T-cell (primary cell): ENCODE measurements around the gene KSR2. TPM values are rescaled to one million over a fixed set of nuclear protein-coding genes. Genes with fewer than 3 reads are reported as not detected.

Experiments
- ATAC-seq, 4 experiments: fragments of 200-7000 bp in 3 of 4; fragments of 150-1000 bp in 1 of 4; cut with Tn5 transposase; replicated peaks in 1 of 4; 1 replicate in 3 of 4; 2 replicates in 1 of 4; pipeline ENCODE4 v1.10.0; 2021; ENCODE audit warnings: moderate library complexity in 3 of 4, mild to moderate bottlenecking in 2 of 4, moderate number of reproducible peaks in 1 of 4
- CTCF ChIA-PET, 2 donors: fragments of 300-600 bp; sonication (Branson Sonifier 250); formaldehyde crosslinking; loops; one replicate each; lab custom pipeline; 2022; ENCODE audit warnings: antibody characterized with exemption in 2 of 2; lab: Charles Lee
- POLR2A ChIA-PET, 2 donors: fragments of 300-600 bp; sonication (Branson Sonifier 250); formaldehyde crosslinking; loops; one replicate each; lab custom pipeline; 2022; ENCODE audit warnings: antibody characterized with exemption in 2 of 2; lab: Charles Lee
- DNase-seq, 35 experiments: peaks; one replicate each; pipeline versions ENCODE4 v3.0.0 to v3.0.0-alpha.2; 2013 to 2023
- H3K27ac ChIP-seq: one replicate; pipeline ENCODE4 v1.5.1; 2013; ENCODE audit warnings: low read length
- H3K27me3 ChIP-seq, 2 experiments: replicated peaks in 1 of 2; 1 replicate in 1 of 2; 2 replicates in 1 of 2; pipeline versions ENCODE4 v1.6.1 to v1.7.0; 2013; ENCODE audit warnings: low read length in 1 of 2, mixed read lengths in 1 of 2; ENCODE audit not compliant: control insufficient read depth in 2 of 2, insufficient read depth in 2 of 2; ENCODE audit errors: extremely low read depth in 1 of 2
- H3K36me3 ChIP-seq, 2 donors: 1 replicate in 1 of 2; 2 replicates in 1 of 2; pipeline versions ENCODE4 v1.6.1 to v1.7.0; 2013; ENCODE audit warnings: low read length in 1 of 2; ENCODE audit not compliant: control insufficient read depth in 2 of 2, insufficient read depth in 1 of 2; ENCODE audit errors: extremely low read depth in 1 of 2
- H3K4me1 ChIP-seq, 2 experiments: 1 replicate in 1 of 2; 2 replicates in 1 of 2; pipeline versions ENCODE4 v1.6.1 to v1.7.0; 2013; ENCODE audit warnings: low read length in 2 of 2, mixed read lengths in 1 of 2; ENCODE audit not compliant: insufficient read depth in 2 of 2, control insufficient read depth in 1 of 2; ENCODE audit errors: extremely low read depth in 1 of 2
- H3K4me3 ChIP-seq, 2 donors: 1 replicate in 1 of 2; 2 replicates in 1 of 2; pipeline versions ENCODE4 v1.5.1 to v1.7.0; 2013; ENCODE audit warnings: mild to moderate bottlenecking in 2 of 2, low read length in 1 of 2, moderate library complexity in 1 of 2; ENCODE audit not compliant: control insufficient read depth in 1 of 2; ENCODE audit errors: extremely low read depth in 1 of 2
- H3K9me3 ChIP-seq: 2 replicates; pipeline ENCODE4 v1.7.0; 2013
- H3K27ac Mint-ChIP-seq, 2 donors: one replicate each; pipeline ENCODE4 v1.8.0; 2020 to 2021; ENCODE audit warnings: mild to moderate bottlenecking in 2 of 2, mixed read lengths in 2 of 2
- H3K27me3 Mint-ChIP-seq, 2 donors: one replicate each; pipeline ENCODE4 v1.8.0; 2021 to 2022; ENCODE audit warnings: mixed read lengths in 2 of 2
- H3K36me3 Mint-ChIP-seq: one replicate; pipeline ENCODE4 v1.8.0; 2021; ENCODE audit warnings: mixed read lengths
- H3K4me1 Mint-ChIP-seq, 3 donors: one replicate each; pipeline ENCODE4 v1.8.0; 2020 to 2022; ENCODE audit warnings: mixed read lengths in 3 of 3, mild to moderate bottlenecking in 1 of 3
- H3K4me3 Mint-ChIP-seq, 3 donors: one replicate each; pipeline ENCODE4 v1.8.0; 2020 to 2022; ENCODE audit warnings: mild to moderate bottlenecking in 3 of 3, mixed read lengths in 3 of 3, moderate library complexity in 3 of 3
- H3K9me3 Mint-ChIP-seq, 3 donors: one replicate each; pipeline ENCODE4 v1.8.0; 2020 to 2022; ENCODE audit warnings: mixed read lengths in 3 of 3
- WGBS: methylation state at CpG from one replicate; pipeline ENCODE4 v1.1.5; 2013; ENCODE audit warnings: missing lambda C conversion rate; ENCODE audit not compliant: insufficient coverage; 5-methylcytosine and 5-hydroxymethylcytosine counted together
- total RNA-seq, 35 experiments: library from RNA in 6 of 35; stranded (reverse) in 6 of 35; fragments of 120-200 nt in 1 of 35; gene quantifications; one replicate each; pipeline versions ENCODE4 v1.2.1 to v1.2.4 and lab custom pipeline; 2013 to 2026

The KSR2 gene
- total RNA-seq, 5 donors from 2014 or later (not counting 1 experiment from before 2014, with no cell fraction given): 0.03 to 0.10 (median 0.06) TPM

DNA sequence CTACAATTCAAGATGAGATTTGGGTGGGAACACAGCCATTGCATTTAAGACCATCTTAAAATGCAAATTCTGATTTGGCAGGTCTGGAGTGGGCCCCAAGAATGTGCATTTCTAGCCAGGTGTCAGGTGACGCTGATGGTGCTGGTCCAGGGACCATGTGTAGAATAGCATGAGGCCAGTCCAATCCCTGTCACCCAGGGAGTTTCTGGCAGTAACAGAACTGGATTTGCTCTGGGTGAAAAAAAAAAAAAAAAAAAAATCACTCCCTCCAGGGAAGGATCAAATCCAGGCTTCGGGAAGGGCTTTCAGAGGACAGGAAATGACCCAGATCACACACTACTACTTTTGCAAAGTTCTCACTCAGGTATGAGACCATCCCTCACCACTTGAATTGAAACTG, 394.1 kb downstream of the KSR2 start:
- Histone ChIP-seq H3K27me3 (peaks cover 0 to 3% of the 10 kb centered on the region in 2 experiments), H3K9me3 (no peaks in the 10 kb centered on the region), H3K4me1 (no peaks in the 10 kb centered on the region), H3K4me3 (no peak overlapping the region), H3K36me3 (no peaks in the 10 kb centered on the region), H3K27ac (no peak overlapping the region)
- ChIA-PET POLR2A (no interaction called here), CTCF (interaction anchor here in 1 of 2 donors (0.7 kb wide), 1 partner anchor 967 kb away, joined by 5 read pairs; no protein-coding TSS in a partner anchor)
- Mint-ChIP-seq H3K27me3 (peaks cover 3 to 5% of the 10 kb centered on the region in 2 donors), H3K9me3 (peaks cover 0 to 10% (median 0%) of the 10 kb centered on the region in 3 donors), H3K4me3 (no peak overlapping the region), H3K27ac (no peak overlapping the region), H3K4me1 (no peaks in the 10 kb centered on the region), H3K36me3 (no peaks in the 10 kb centered on the region)
- ATAC-seq (no peak), DNase-seq (no peak)
- 67% methylated on average over 1 of the region's 2 CpGs for WGBS

GRCh38 chr12:117572755-117573154, 396.0 kb downstream of the KSR2 start:
- no peak for ATAC-seq
- Histone ChIP-seq H3K27ac (no peak overlapping the region), H3K4me1 (no peaks in the 10 kb centered on the region), H3K27me3 (peaks cover 0 to 3% of the 10 kb centered on the region in 2 experiments), H3K36me3 (no peaks in the 10 kb centered on the region), H3K4me3 (no peak overlapping the region), H3K9me3 (no peaks in the 10 kb centered on the region)
- no peak overlapping the region for H3K4me3 Mint-ChIP-seq
- peaks cover 3 to 5% of the 10 kb centered on the region in 2 donors for H3K27me3 Mint-ChIP-seq
- H3K4me1 Mint-ChIP-seq: no peaks in the 10 kb centered on the region
- 100% methylated on average over 1 of the region's 4 CpGs for WGBS
- H3K27ac Mint-ChIP-seq: no peak overlapping the region
- ChIA-PET POLR2A (interaction anchor here in 1 of 2 donors (0.7 kb wide), 1 partner anchor 1420 kb away, joined by 6 read pairs; no protein-coding TSS in a partner anchor), CTCF (no interaction called here)
- peaks cover 0 to 4% (median 0%) of the 10 kb centered on the region in 3 donors for H3K9me3 Mint-ChIP-seq
- DNase-seq: no peak
- no peaks in the 10 kb centered on the region for H3K36me3 Mint-ChIP-seq

DNA sequence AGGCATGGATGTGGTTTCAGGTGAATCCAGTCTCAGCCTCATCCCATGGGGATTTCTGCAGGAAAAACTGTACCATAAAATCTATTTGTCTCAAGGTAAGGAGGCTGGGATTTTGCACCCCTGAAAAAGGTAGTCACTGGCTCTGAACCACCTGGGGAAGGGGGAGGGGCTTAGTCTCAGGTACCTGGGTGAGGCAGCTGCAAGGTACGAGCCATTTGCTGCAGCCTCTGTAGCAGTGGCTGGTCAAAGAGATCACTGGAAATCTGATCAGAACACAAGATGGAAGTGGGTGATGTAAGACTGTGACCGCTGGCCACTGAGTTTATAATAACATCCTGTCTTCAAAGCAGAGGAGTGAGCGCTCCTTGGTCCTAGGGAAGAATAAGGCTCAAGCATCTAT, 397.5 kb downstream of the KSR2 start:
- no peaks in the 10 kb centered on the region for H3K9me3 ChIP-seq
- WGBS: 66% methylated on average over 3 of the region's 3 CpGs
- H3K27ac ChIP-seq: no peak overlapping the region
- Mint-ChIP-seq H3K27me3 (peaks cover 5 to 7% of the 10 kb centered on the region in 2 donors), H3K9me3 (peaks cover 2 to 4% (median 4%) of the 10 kb centered on the region in 3 donors), H3K36me3 (no peaks in the 10 kb centered on the region), H3K4me1 (no peaks in the 10 kb centered on the region), H3K4me3 (no peak overlapping the region), H3K27ac (no peak overlapping the region)
- ChIA-PET CTCF (no interaction called here), POLR2A (no interaction called here)
- ATAC-seq (no peak), DNase-seq (no peak)
- no peaks in the 10 kb centered on the region for H3K4me1 ChIP-seq
- peaks cover 0 to 3% of the 10 kb centered on the region in 2 experiments for H3K27me3 ChIP-seq
- H3K36me3 ChIP-seq: no peaks in the 10 kb centered on the region
- H3K4me3 ChIP-seq: no peak overlapping the region

DNA sequence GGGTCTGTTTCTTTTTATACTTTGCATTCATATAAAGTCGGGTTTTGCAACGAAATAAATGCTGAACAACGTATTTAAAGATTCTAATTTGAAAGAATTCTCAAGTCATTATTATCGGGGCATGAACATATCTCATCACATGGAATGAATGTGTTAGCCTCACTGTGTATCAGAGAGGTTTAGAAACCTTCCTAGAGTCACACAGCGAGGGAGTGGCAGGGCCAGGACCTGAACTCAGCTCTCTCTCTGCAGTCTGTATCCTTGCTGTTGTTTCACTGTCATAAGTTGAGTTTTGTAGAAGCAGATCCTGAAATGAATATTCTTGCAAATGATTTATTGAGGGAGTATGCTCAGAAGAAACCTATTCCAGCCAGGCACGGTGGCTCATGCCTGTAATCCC, 398.2 kb downstream of the KSR2 start:
- no peaks in the 10 kb centered on the region for H3K36me3 Mint-ChIP-seq
- ATAC-seq (no peak), DNase-seq (no peak)
- WGBS: 77% methylated on average over 5 of the region's 6 CpGs
- H3K27me3 Mint-ChIP-seq: peaks cover 5 to 7% of the 10 kb centered on the region in 2 donors
- Histone ChIP-seq H3K27me3 (peaks cover 0 to 3% of the 10 kb centered on the region in 2 experiments), H3K36me3 (no peaks in the 10 kb centered on the region), H3K27ac (no peak overlapping the region), H3K4me1 (no peaks in the 10 kb centered on the region), H3K4me3 (no peak overlapping the region), H3K9me3 (no peaks in the 10 kb centered on the region)
- H3K9me3 Mint-ChIP-seq: peaks cover 3 to 4% (median 4%) of the 10 kb centered on the region in 3 donors
- no peaks in the 10 kb centered on the region for H3K4me1 Mint-ChIP-seq
- ChIA-PET CTCF (no interaction called here), POLR2A (no interaction called here)
- no peak overlapping the region for H3K27ac Mint-ChIP-seq
- H3K4me3 Mint-ChIP-seq: no peak overlapping the region

DNA sequence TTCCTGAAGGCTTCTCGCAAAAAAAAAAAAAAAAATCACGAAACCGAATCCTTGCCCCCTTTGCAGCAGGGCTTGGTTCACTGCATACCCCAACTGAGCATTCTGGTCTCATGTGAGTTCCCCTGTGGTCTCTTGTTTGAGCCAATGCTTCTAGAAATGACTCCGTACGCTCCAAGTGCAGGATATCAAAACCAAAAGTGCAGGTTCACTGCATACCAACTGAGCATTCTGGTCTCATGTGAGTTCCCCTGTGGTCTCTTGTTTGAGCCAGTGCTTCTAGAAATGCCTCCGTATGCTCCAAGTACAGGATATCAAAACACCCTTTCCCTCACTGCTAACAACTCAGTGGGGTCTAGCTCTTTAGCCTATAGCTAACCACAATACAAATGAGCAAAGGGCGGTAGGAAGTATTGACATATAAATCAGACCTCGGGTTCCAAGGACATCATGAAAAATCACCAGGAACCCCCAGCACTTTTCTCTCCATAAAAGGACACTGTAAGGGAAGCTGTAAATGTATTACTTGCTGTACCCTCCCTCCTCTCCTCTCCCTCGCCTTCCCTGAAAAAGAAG, 401.1 kb downstream of the KSR2 start:
- Histone ChIP-seq H3K4me1 (no peaks in the 10 kb centered on the region), H3K27ac (no peak overlapping the region), H3K27me3 (peaks cover 0 to 3% of the 10 kb centered on the region in 2 experiments), H3K36me3 (no peaks in the 10 kb centered on the region), H3K9me3 (no peaks in the 10 kb centered on the region), H3K4me3 (no peak overlapping the region)
- Mint-ChIP-seq H3K9me3 (peaks cover 0 to 4% (median 3%) of the 10 kb centered on the region in 3 donors), H3K4me3 (no peak overlapping the region), H3K27me3 (peaks cover 0 to 7% of the 10 kb centered on the region in 2 donors), H3K4me1 (no peaks in the 10 kb centered on the region), H3K36me3 (no peaks in the 10 kb centered on the region), H3K27ac (no peak overlapping the region)
- POLR2A ChIA-PET: no interaction called here
- CTCF ChIA-PET: interaction anchor here in 1 of 2 donors (0.6 kb wide), 1 partner anchor 262 kb away, joined by 4 read pairs; no protein-coding TSS in a partner anchor
- DNase-seq (no peak), ATAC-seq (no peak)
- whole genome bisulfite sequencing: 78% methylated on average over 6 of the region's 9 CpGs

- DNase-seq (no peak), ATAC-seq (no peak)
- H3K27ac ChIP-seq: no peak overlapping the region
- H3K4me3 ChIP-seq: no peak overlapping the region
- H3K27me3 ChIP-seq: no peaks in the 10 kb centered on the region
- Mint-ChIP-seq H3K27ac (no peak overlapping the region), H3K27me3 (peaks cover 0 to 4% of the 10 kb centered on the region in 2 donors), H3K4me3 (no peak overlapping the region), H3K9me3 (peaks cover 0 to 4% (median 3%) of the 10 kb centered on the region in 3 donors), H3K36me3 (no peaks in the 10 kb centered on the region), H3K4me1 (no peaks in the 10 kb centered on the region)
- ChIA-PET POLR2A (no interaction called here), CTCF (no interaction called here)
- H3K36me3 ChIP-seq: no peaks in the 10 kb centered on the region
- H3K9me3 ChIP-seq: no peaks in the 10 kb centered on the region
- no peaks in the 10 kb centered on the region for H3K4me1 ChIP-seq
- 48% methylated on average over 9 of the region's 9 CpGs for WGBS
Observed at GRCh38 chr12:117564881-117565280, 403.9 kb downstream of the KSR2 start.
